Activated naive CD4-positive, alpha-beta T cell treated with anti-CD3 and anti-CD28 coated beads, Interleukin-2, amount 50 U/mL, for 24 hours (primary cell): ENCODE measurements around the gene VARS2.
"Not testable (repeated sequence)": the region's sequence is repeated elsewhere in the genome, so short reads cannot be mapped to it uniquely, and the experiment has no call there.

ENCODE experiments used
- H3K27ac Mint-ChIP-seq: one replicate; pipeline ENCODE4 v1.8.0; 2021; ENCODE audit warnings: mild to moderate bottlenecking, mixed read lengths
- H3K27me3 Mint-ChIP-seq: one replicate; pipeline ENCODE4 v1.8.0; 2021; ENCODE audit warnings: mixed read lengths
- H3K36me3 Mint-ChIP-seq: one replicate; pipeline ENCODE4 v1.8.0; 2021; ENCODE audit warnings: mixed read lengths
- H3K4me1 Mint-ChIP-seq: one replicate; pipeline ENCODE4 v1.8.0; 2021; ENCODE audit warnings: mixed read lengths
- H3K4me3 Mint-ChIP-seq: one replicate; pipeline ENCODE4 v1.8.0; 2021; ENCODE audit warnings: mild to moderate bottlenecking, mixed read lengths
- H3K9me3 Mint-ChIP-seq: one replicate; pipeline ENCODE4 v1.8.0; 2021; ENCODE audit warnings: mixed read lengths

The VARS2 gene

DNA sequence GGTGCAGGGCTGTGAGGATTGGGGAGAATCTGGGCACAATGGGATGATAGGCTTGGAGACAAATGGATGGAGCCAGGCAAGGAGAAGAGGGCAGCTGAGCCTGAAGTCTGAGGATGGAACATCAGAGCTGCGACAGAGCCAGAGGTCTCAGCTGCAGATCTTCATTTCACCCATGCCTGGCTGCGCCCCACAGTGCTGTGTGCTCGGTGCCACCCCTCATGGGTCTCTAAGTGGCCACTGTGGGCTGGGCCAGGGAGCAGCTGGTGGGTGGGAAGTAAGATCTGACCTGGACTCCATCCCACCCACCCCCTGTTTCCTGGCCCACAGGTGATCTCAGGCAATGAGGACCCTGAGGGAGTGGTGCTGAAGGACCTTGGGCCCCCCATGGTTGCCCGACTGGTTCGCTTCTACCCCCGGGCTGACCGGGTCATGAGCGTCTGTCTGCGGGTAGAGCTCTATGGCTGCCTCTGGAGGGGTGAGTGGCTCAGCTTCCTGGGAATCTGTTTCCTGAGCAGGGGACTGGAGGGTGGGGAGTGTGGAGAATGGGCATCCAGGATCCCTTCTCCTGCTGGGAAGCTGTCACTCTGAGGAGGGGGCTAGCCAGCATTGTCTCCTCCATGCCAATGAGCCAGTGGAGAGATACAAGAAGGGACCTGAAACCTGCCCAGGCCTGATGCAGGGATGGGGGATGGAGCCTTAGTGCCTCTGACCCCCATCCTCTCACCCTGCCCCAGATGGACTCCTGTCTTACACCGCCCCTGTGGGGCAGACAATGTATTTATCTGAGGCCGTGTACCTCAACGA is 23.2 kb upstream of the VARS2 start:
- no peaks in the 10 kb centered on the region for H3K27me3 Mint-ChIP-seq
- peaks cover 15% of the 10 kb centered on the region for H3K4me1 Mint-ChIP-seq
- H3K9me3 Mint-ChIP-seq = no peaks in the 10 kb centered on the region
- H3K36me3 Mint-ChIP-seq = peaks cover 6% of the 10 kb centered on the region
- no peak overlapping the region for H3K27ac Mint-ChIP-seq
- no peak overlapping the region for H3K4me3 Mint-ChIP-seq

GRCh38 chr6:30891450-30891723 is 22.7 kb upstream of the VARS2 start:
- Mint-ChIP-seq H3K9me3 (no peaks in the 10 kb centered on the region), H3K4me1 (peaks cover 10% of the 10 kb centered on the region), H3K27me3 (no peaks in the 10 kb centered on the region), H3K4me3 (no peak overlapping the region), H3K27ac (no peak overlapping the region), H3K36me3 (peaks cover 6% of the 10 kb centered on the region)

DNA sequence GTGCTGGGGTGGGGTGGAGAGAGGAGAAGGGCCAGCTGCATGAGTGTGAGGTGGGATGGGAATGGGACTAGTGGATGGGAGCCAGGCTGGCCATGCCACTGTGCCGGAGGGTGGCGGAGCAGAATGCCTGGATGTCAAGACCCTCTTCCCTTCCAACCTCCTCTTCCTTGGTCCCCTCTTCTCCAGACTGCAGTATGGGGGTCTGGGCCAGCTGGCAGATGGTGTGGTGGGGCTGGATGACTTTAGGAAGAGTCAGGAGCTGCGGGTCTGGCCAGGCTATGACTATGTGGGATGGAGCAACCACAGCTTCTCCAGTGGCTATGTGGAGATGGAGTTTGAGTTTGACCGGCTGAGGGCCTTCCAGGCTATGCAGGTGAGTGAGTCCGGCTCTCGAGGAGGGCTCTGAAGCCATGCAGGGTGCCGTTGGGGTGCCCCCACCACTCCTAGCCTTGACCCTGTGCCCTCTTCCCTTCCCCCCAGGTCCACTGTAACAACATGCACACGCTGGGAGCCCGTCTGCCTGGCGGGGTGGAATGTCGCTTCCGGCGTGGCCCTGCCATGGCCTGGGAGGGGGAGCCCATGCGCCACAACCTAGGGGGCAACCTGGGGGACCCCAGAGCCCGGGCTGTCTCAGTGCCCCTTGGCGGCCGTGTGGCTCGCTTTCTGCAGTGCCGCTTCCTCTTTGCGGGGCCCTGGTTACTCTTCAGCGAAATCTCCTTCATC is 22.1 kb upstream of the VARS2 start:
- Mint-ChIP-seq H3K27ac (no peak overlapping the region), H3K36me3 (peaks cover 6% of the 10 kb centered on the region), H3K4me1 (peaks cover 4% of the 10 kb centered on the region)

GRCh38 chr6:30893001-30893591 is 20.9 kb upstream of the VARS2 start:
- Mint-ChIP-seq H3K27me3 (no peaks in the 10 kb centered on the region), H3K27ac (peak overlapping the region; percentile 19), H3K4me1 (peaks cover 3% of the 10 kb centered on the region), H3K4me3 (no peak overlapping the region), H3K9me3 (no peaks in the 10 kb centered on the region), H3K36me3 (peaks cover 6% of the 10 kb centered on the region)

More for the DNA sequence above, 22.1 kb upstream of the VARS2 start:
- no peaks in the 10 kb centered on the region for H3K9me3 Mint-ChIP-seq
- H3K4me3 Mint-ChIP-seq = no peak overlapping the region
- H3K27me3 Mint-ChIP-seq = no peaks in the 10 kb centered on the region

GRCh38 chr6:30893666-30894065 is 20.4 kb upstream of the VARS2 start:
- H3K4me3 Mint-ChIP-seq = no peak overlapping the region
- no peak overlapping the region for H3K27ac Mint-ChIP-seq
- no peaks in the 10 kb centered on the region for H3K27me3 Mint-ChIP-seq
- no peaks in the 10 kb centered on the region for H3K9me3 Mint-ChIP-seq
- H3K4me1 Mint-ChIP-seq = no peaks in the 10 kb centered on the region
- H3K36me3 Mint-ChIP-seq = peaks cover 8% of the 10 kb centered on the region

DNA sequence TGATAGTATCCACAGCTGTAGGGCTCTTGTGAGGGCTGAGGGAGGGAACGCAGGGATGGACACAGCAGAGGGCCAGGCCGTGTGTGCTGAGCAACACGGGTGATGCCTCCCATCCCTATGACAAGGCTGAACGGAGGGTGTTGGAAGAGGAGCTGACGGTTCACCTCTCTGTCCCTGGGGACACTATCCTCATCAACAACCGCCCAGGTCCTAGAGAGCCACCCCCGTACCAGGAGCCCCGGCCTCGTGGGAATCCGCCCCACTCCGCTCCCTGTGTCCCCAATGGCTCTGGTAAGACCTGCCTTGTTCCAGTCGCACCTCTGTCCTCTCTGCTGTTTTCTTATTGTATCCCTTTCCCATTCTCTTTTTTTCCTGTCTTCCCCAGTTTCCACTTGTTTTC is 19.7 kb upstream of the VARS2 start:
- Mint-ChIP-seq H3K4me1 (no peaks in the 10 kb centered on the region), H3K27ac (no peak overlapping the region), H3K4me3 (no peak overlapping the region), H3K36me3 (peaks cover 9% of the 10 kb centered on the region), H3K9me3 (no peaks in the 10 kb centered on the region), H3K27me3 (no peaks in the 10 kb centered on the region)

DNA sequence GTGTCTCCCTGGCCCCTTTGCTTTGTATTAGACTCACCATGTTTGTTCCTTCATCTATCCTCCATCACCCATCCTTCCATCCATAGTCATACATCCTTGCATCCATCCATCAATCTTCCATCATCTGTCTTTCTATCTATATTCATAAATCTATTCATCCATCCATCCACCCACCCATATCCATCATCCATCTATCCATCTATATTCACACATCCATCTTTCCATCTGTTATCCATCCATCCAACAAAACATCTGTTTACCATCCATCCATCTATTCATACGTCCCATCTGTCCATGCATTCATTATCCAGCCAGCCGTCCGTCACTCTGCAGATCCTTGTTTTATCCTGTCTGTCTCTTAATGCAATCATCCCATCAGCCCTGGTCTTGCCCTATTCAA is 19.1 kb upstream of the VARS2 start:
- no peak overlapping the region for H3K4me3 Mint-ChIP-seq
- no peaks in the 10 kb centered on the region for H3K9me3 Mint-ChIP-seq
- no peak overlapping the region for H3K27ac Mint-ChIP-seq
- no peaks in the 10 kb centered on the region for H3K4me1 Mint-ChIP-seq
- H3K27me3 Mint-ChIP-seq = no peaks in the 10 kb centered on the region
- peaks cover 9% of the 10 kb centered on the region for H3K36me3 Mint-ChIP-seq

GRCh38 chr6:30895343-30895742 is 18.7 kb upstream of the VARS2 start:
- Mint-ChIP-seq H3K36me3 (peaks cover 11% of the 10 kb centered on the region), H3K27me3 (no peaks in the 10 kb centered on the region), H3K4me1 (no peaks in the 10 kb centered on the region), H3K4me3 (no peak overlapping the region), H3K9me3 (no peaks in the 10 kb centered on the region), H3K27ac (no peak overlapping the region)

- Mint-ChIP-seq H3K9me3 (no peaks in the 10 kb centered on the region), H3K27ac (peak overlapping the region; percentile 6), H3K36me3 (peaks cover 11% of the 10 kb centered on the region), H3K4me3 (no peak overlapping the region), H3K27me3 (no peaks in the 10 kb centered on the region), H3K4me1 (no peaks in the 10 kb centered on the region)
Observed at GRCh38 chr6:30896541-30896940, 17.5 kb upstream of the VARS2 start.

DNA sequence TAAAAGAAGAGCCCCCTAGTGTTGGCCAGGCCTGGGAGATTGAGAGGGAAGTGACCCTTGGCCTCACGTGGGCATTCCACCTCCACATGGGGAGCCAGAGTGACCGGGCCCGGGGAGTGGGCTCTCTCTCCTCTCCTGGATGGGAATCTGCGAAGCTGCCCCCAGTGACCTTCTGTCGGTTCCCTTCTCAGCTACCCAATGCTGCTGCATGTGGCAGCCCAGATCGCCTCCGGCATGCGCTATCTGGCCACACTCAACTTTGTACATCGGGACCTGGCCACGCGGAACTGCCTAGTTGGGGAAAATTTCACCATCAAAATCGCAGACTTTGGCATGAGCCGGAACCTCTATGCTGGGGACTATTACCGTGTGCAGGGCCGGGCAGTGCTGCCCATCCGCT is 16.2 kb upstream of the VARS2 start:
- H3K27me3 Mint-ChIP-seq = no peaks in the 10 kb centered on the region
- no peak overlapping the region for H3K4me3 Mint-ChIP-seq
- no peaks in the 10 kb centered on the region for H3K4me1 Mint-ChIP-seq
- H3K27ac Mint-ChIP-seq = no peak overlapping the region
- H3K36me3 Mint-ChIP-seq = peaks cover 9% of the 10 kb centered on the region
- H3K9me3 Mint-ChIP-seq = no peaks in the 10 kb centered on the region

DNA sequence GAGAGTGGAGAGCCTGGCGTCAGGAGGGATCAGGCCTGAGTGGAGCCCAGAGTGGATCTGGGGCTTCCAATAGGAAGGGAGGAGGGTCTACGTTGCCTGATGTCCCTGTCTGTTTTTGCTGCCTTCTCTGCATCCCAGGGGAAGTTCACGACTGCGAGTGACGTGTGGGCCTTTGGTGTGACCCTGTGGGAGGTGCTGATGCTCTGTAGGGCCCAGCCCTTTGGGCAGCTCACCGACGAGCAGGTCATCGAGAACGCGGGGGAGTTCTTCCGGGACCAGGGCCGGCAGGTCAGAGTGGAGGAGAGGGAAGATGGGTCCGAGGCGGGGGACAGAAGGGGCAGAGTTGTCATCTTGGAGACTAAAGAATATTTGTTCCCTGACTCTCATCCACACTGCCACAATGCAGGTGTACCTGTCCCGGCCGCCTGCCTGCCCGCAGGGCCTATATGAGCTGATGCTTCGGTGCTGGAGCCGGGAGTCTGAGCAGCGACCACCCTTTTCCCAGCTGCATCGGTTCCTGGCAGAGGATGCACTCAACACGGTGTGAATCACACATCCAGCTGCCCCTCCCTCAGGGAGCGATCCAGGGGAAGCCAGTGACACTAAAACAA is 15.2 kb upstream of the VARS2 start:
- no peaks in the 10 kb centered on the region for H3K4me1 Mint-ChIP-seq
- no peak overlapping the region for H3K27ac Mint-ChIP-seq
- no peak overlapping the region for H3K4me3 Mint-ChIP-seq
- peaks cover 9% of the 10 kb centered on the region for H3K36me3 Mint-ChIP-seq
- no peaks in the 10 kb centered on the region for H3K9me3 Mint-ChIP-seq
- H3K27me3 Mint-ChIP-seq = no peaks in the 10 kb centered on the region

DNA sequence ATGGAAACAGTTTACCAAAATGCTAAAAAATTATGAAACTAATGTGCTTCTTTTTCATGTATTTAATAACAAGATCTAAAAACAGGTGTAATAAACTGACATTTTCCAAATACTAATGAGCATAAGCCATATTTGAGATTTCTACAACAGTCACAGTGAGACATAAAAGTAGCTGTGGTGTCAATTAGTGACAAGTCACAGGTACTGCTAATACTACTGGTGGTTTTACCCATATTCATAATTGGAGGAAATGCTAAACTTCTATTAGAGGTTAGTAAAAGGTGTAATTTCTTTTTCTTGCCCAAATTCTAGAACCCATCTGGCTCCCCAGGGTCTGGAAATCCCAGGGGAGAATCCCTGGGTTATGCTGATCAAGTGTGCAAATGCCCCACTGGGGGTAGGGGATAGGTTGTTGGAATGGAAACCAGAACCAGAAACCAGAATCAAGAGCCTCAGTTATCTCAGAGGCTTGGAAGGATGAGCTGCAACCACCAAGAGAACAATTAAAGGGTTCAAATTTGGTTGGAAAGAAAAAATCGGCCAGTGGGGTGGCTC is 13.1 kb upstream of the VARS2 start:
- Mint-ChIP-seq H3K27me3 (no peaks in the 10 kb centered on the region), H3K4me3 (no peak overlapping the region), H3K4me1 (no peaks in the 10 kb centered on the region), H3K9me3 (no peaks in the 10 kb centered on the region), H3K27ac (no peak overlapping the region), H3K36me3 (peaks cover 4% of the 10 kb centered on the region)

DNA sequence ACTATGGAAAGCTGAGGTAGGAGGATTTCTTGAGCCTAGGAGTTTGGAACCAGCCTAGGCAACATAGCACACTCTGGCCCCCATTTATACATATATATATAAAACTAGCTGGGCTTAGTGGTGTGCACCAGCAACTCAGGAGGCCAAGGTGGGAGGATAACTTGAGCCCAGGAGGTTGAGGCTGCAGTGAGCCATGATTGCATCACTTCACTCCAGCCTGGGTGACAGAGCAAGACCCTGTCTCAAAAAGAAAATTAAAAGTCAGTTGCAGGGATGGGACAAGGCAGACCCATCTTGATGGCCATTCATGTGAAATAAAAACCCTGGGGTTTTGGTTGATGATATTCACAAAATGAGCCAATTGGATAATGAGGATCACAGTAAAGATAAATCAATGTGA is 12.6 kb upstream of the VARS2 start:
- H3K9me3 Mint-ChIP-seq = no peaks in the 10 kb centered on the region

GRCh38 chr6:30902196-30902595 is 11.8 kb upstream of the VARS2 start:
- H3K27me3 Mint-ChIP-seq, H3K4me1 Mint-ChIP-seq, H3K4me3 Mint-ChIP-seq, H3K36me3 Mint-ChIP-seq, H3K9me3 Mint-ChIP-seq, H3K27ac Mint-ChIP-seq: not testable (repeated sequence)

More for the DNA sequence above, 12.6 kb upstream of the VARS2 start:
- no peaks in the 10 kb centered on the region for H3K4me1 Mint-ChIP-seq
- H3K4me3 Mint-ChIP-seq = no peak overlapping the region
- H3K27ac Mint-ChIP-seq = no peak overlapping the region
- no peaks in the 10 kb centered on the region for H3K27me3 Mint-ChIP-seq
- H3K36me3 Mint-ChIP-seq = peaks cover 4% of the 10 kb centered on the region

DNA sequence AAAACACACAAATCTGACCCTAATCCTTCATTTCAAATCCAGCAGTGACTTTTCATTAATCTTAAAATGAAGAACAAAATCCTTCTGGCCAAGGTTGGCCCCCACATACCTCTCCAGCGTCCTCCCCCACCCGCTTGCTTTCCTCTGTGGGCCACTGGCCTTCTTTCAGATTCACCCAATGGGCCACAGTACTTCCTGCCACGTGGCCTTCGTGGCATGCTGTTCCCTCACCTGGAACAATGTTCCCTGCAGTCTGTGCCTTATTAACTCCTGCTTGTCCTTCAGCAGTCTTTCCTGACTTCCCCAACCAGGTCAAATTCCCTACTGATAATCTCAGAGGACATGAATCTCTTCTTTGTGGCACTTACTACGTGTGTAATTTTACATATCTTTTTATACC is 11.3 kb upstream of the VARS2 start:
- Mint-ChIP-seq H3K36me3 (peaks cover 4% of the 10 kb centered on the region), H3K27me3 (no peaks in the 10 kb centered on the region), H3K27ac (no peak overlapping the region), H3K4me3 (no peak overlapping the region), H3K4me1 (peaks cover 5% of the 10 kb centered on the region), H3K9me3 (no peaks in the 10 kb centered on the region)

DNA sequence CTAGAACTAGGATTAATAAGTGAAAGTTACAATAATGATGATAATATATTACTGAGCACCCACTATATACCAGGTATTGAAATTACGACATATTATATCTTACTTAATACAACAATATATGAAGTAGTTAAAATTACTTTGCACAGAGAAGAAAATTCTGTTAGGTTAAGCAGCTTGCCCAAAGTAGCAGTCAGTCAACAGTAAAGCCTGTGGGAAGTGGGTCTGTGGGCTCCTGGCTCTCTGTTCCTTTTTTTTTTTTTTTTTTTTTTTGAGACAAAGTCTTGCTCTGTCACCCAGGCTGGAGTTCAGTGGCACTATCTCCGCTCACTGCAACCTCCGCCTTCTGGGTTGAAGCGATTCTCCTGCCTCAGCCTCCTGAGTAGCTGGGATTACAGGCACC is 10.8 kb upstream of the VARS2 start:
- Mint-ChIP-seq H3K4me1 (peaks cover 10% of the 10 kb centered on the region), H3K27ac (no peak overlapping the region), H3K27me3 (no peaks in the 10 kb centered on the region), H3K4me3 (no peak overlapping the region), H3K9me3 (no peaks in the 10 kb centered on the region), H3K36me3 (peaks cover 4% of the 10 kb centered on the region)
